Adrenal gland (tissue), 12 donors: ENCODE data around the gene CFAP65. TPM values are rescaled to one million over a fixed set of nuclear protein-coding genes. Genes with fewer than 3 reads are reported as not detected.
A peak's percentile ranks its signal among the peaks of the same experiment; 100 is the strongest.

Source experiments
- DNase-seq, 7 donors: peaks; one replicate each; pipeline ENCODE4 v3.0.0-alpha.2; 2019 to 2020
- H3K27ac ChIP-seq, 5 donors: fragments of 200-600 bp; sonication (generic) in 4 of 5; 1 replicate in 3 of 5; 2 replicates in 2 of 5; pipeline versions ENCODE4 v1.5.1 to v1.8.0; 2016 to 2020; ENCODE audit warnings: mild to moderate bottlenecking in 1 of 5
- H3K27me3 ChIP-seq: fragments of 200-600 bp; 2 replicates; pipeline ENCODE4 v1.8.0; 2021
- H3K36me3 ChIP-seq, 2 donors: fragments of 200-600 bp; replicated peaks in 1 of 2; 1 replicate in 1 of 2; 2 replicates in 1 of 2; pipeline versions ENCODE4 v1.5.1 to v1.8.0; 2018 to 2022
- H3K4me1 ChIP-seq, 2 donors: fragments of 200-600 bp; replicated peaks in 1 of 2; 1 replicate in 1 of 2; 2 replicates in 1 of 2; pipeline versions ENCODE4 v1.5.1 to v1.8.0; 2018 to 2021
- H3K4me3 ChIP-seq, 4 donors: fragments of 200-600 bp; sonication (generic) in 3 of 4; one replicate each; pipeline ENCODE4 v1.5.1; 2016 to 2018
- H3K9me3 ChIP-seq, 3 donors: fragments of 200-600 bp; sonication (generic) in 1 of 3; replicated peaks in 1 of 3; 1 replicate in 2 of 3; 2 replicates in 1 of 3; pipeline versions ENCODE4 v1.5.1 to v1.8.0; 2016 to 2021
- CTCF ChIP-seq, 6 experiments: fragments of 450-650 bp in 4 of 6; fragments of 200-600 bp in 2 of 6; sonication (generic) in 1 of 6; IDR thresholded peaks; 1 replicate in 5 of 6; 2 replicates in 1 of 6; pipeline versions ENCODE4 v1.5.1 to v1.8.0; 2016 to 2021; ENCODE audit warnings: antibody characterized with exemption in 6 of 6, mild to moderate bottlenecking in 2 of 6, moderate library complexity in 1 of 6
- POLR2A ChIP-seq, 2 donors: fragments of 450-650 bp; IDR thresholded peaks; one replicate each; pipeline ENCODE4 v1.6.1; 2017; ENCODE audit warnings: antibody characterized with exemption in 2 of 2, mild to moderate bottlenecking in 2 of 2, moderate library complexity in 1 of 2
- WGBS, 4 donors: extraction: QIAGEN DNeasy Blood & Tissue Kit in 2 of 4; methylation state at CpG; one replicate each; pipeline versions ENCODE4 v1.1.5 to v1.1.7; 2013 to 2017; 5-methylcytosine and 5-hydroxymethylcytosine counted together
- intact Hi-C, 2 donors: fragments of 100-400 bp; cut with DNase I; formaldehyde crosslinking; loops; one replicate each; pipeline versions ENCODE4 v1.14.1 to v1.15.0; 2022 to 2023
- polyA plus RNA-seq, 3 donors: library from polyadenylated mRNA; stranded (reverse); fragments of 200-250 nt in 2 of 3; fragments of 350-450 nt in 1 of 3; fragmentation: Illumina TruSeq in 1 of 3; extraction: RNeasy Lipid Tissue Mini Kit (QIAGEN cat#74804) in 1 of 3; gene quantifications; one replicate each; pipeline ENCODE4 v1.2.3, GENCODE V29; 2013 to 2014
- total RNA-seq, 9 donors: library from RNA; depleted of rRNA in 4 of 9; stranded (reverse); fragments of >200 nt in 4 of 9; fragments of 120-200 nt in 1 of 9; fragmentation: NEBNext Ultra II Directional in 1 of 9; extraction: Animal tissue kit (Norgen Biotek cat#: 25700) in 1 of 9; gene quantifications; one replicate each; pipeline versions ENCODE4 v1.1.0 to v1.2.4, GENCODE V29; 2013 to 2023
- donor health status: healthy with polysubstance abuse.
- donor health status: Bipolar disorder and iron deficiency.
- donor health status: DM: yes; HTN: yes; CAD: no.
- donor health status: DM: no; HTN: no; CAD: no.
- donor health status: DM: no; HTN: no; CAD: no.
- donor health status: DM: yes; HTN: yes; CAD: no.

Gene CFAP65
- total and polyA plus RNA-seq, 12 donors = 0.04 to 0.16 (median 0.06) TPM; not detected in 7

- intact Hi-C loops = no loop called here
- WGBS, 4 donors = 8 to 15% (median 14%) methylated on average over 18 to 23 of the region's 23 CpGs
- Histone ChIP-seq H3K36me3 (no peaks in the 10 kb centered on the region), H3K9me3 (no peaks in the 10 kb centered on the region), H3K27ac (peak overlapping the region in 1 of 5 donors; percentile 63), H3K4me1 (peaks cover 16% of the 10 kb centered on the region in 2 donors), H3K27me3 (peaks cover 86% of the 10 kb centered on the region), H3K4me3 (no peak overlapping the region)
- TF ChIP-seq CTCF (IDR thresholded peaks at IDR 0.05) = no peak
- no peak for TF ChIP-seq POLR2A (IDR thresholded peaks at IDR 0.05)
- no peak for DNase-seq
Measured at GRCh38 chr2:218983263-218983933, 57.9 kb downstream of the CFAP65 start.

DNA sequence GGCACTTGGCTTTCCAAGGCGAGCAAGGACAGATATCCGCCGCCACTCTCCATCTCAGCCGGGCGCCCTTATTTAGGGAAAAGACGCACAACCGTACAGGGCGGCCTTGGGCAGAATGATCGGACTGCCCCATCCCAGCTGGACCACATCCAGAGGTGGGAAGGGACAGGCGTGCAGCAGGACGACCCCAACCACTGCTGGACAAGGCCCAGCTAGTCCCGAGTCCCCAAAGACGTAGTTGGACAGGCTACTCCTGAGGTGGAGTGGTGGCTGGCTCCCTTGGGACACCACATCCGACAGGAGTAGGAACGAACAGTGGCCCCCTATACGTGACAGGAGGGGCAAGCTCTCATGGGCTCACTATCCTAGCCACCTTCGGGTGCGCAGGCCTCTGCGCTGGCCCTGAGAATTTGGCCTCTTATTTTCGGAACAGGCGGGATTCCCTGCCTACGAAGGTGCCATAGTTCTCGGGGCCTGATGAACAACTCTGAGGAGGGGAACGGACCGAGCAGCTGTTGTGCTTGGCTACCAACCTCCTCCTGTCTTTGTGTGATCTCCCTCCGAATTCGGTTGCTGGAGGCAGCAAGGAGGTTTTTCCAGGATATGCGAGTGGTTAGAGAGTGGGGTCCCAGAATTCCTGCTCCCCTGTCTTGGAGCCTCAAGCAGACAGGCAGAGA, 58.6 kb downstream of the CFAP65 start:
- intact Hi-C loops = no loop called here
- no peak for DNase-seq
- Histone ChIP-seq H3K4me3 (no peak overlapping the region), H3K27me3 (peaks cover 80% of the 10 kb centered on the region), H3K4me1 (peaks cover 16% of the 10 kb centered on the region in 2 donors), H3K9me3 (no peaks in the 10 kb centered on the region), H3K27ac (no peak overlapping the region), H3K36me3 (no peaks in the 10 kb centered on the region)
- 3 to 17% (median 9%) methylated on average over 21 to 28 of the region's 28 CpGs for whole genome bisulfite sequencing, 4 donors
- no peak for TF ChIP-seq POLR2A (IDR thresholded peaks at IDR 0.05)
- no peak for TF ChIP-seq CTCF (IDR thresholded peaks at IDR 0.05)

DNA sequence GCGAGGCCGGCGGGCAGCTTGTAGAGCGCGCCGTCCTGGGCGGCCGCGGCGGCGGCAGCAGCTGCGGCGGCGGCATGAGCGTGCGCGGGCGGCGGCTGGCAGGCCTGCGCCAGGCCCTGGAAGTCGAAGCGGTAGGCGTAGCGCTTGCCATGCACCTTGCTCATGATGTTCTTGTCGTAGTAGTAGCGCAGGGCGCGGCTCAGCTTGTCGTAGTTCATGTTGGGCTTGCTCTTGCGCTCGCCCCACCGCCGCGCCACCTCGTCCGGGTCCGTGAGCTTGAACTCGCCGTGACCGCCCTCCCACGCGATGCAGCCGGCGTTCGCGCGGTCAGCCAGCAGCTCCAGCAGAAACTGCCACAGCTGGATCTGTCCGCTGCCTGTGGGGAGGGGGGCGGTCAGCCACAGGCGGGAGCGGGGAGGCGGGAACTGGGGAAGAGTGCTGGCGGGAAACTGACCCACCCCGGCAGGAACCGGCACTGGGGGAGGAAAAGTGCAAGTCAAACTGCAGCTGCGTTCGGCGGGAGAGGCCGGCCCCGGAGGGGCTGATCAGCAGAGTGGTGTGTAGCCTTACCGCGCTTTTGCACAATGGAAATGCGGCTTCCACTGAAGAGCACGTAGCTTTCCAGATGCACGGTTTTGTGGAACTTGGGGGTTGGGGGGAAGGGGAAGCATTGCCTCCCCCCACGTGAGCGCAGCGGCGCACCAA, 59.3 kb downstream of the CFAP65 start:
- Histone ChIP-seq H3K27me3 (peaks cover 73% of the 10 kb centered on the region), H3K4me3 (peak overlapping the region in 1 of 4 donors; percentile 36), H3K27ac (peak overlapping the region in 1 of 5 donors; percentile 3), H3K4me1 (peaks cover 16% of the 10 kb centered on the region in 2 donors), H3K36me3 (no peaks in the 10 kb centered on the region), H3K9me3 (no peaks in the 10 kb centered on the region)
- intact Hi-C loops = no loop called here
- WGBS, 4 donors = 0 to 3% (median 1%) methylated on average over 15 to 69 of the region's 69 CpGs
- peak in 2 of 7 donors; percentile 31 to 76 for DNase-seq
- TF ChIP-seq CTCF (IDR thresholded peaks at IDR 0.05) (no peak), POLR2A (IDR thresholded peaks at IDR 0.05) (no peak)

DNA sequence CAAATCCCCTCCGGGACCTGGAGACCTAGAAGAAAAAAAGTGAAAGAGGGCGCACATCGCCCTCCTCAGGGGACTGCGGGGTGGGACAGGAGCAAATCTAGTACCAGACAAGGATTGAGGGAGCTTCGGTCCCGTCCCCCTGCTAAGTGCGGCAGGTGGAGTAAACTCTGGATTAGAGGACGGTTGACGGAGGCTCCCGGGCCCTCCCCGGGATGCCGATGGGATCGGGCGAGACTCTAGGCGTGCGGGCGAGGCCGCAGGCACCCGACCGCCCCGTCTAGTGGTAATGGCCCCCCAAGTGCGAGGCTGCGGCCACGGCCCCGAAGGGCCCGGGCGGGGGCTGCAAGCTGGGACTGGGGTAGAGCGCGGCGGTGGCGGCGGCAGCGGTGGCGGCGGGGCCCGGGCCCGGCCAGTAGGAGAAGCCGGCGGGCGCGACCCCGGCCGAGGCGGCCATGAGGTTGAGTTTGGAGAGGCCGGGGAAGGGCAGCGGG, 59.9 kb downstream of the CFAP65 start:
- H3K4me1 ChIP-seq = peaks cover 16% of the 10 kb centered on the region in 2 donors
- intact Hi-C loops = no loop called here
- H3K4me3 ChIP-seq = peak overlapping the region in 1 of 4 donors; percentile 36
- no peak for DNase-seq
- no peaks in the 10 kb centered on the region for H3K36me3 ChIP-seq
- H3K9me3 ChIP-seq = no peaks in the 10 kb centered on the region
- peaks cover 67% of the 10 kb centered on the region for H3K27me3 ChIP-seq
- 4 to 8% (median 5%) methylated on average over 13 to 46 of the region's 46 CpGs for WGBS, 4 donors
- peak overlapping the region in 1 of 5 donors; percentile 3 for H3K27ac ChIP-seq
- TF ChIP-seq POLR2A (IDR thresholded peaks at IDR 0.05) (no peak), CTCF (IDR thresholded peaks at IDR 0.05) (no peak)
